Breast epithelium (tissue), 4 donors: ENCODE data around the gene TNS3. TPM values are rescaled to one million over a fixed set of nuclear protein-coding genes. Genes with fewer than 3 reads are reported as not detected.

Experiments used
- DNase-seq, 2 donors: peaks; one replicate each; pipeline ENCODE4 v3.0.0-alpha.2; 2019; ENCODE audit warnings: low spot score in 2 of 2
- H3K27ac ChIP-seq, 2 donors: fragments of 200-600 bp; sonication (generic) in 1 of 2; one replicate each; pipeline ENCODE4 v1.5.1; 2016 to 2019; ENCODE audit warnings: mild to moderate bottlenecking in 1 of 2
- H3K27me3 ChIP-seq, 2 donors: fragments of 200-600 bp; sonication (generic) in 1 of 2; one replicate each; pipeline versions ENCODE4 v1.5.1 to v1.6.0; 2017 to 2019; ENCODE audit warnings: control low read depth in 1 of 2, mild to moderate bottlenecking in 1 of 2
- H3K36me3 ChIP-seq: fragments of 200-600 bp; one replicate; pipeline ENCODE4 v1.5.1; 2019
- H3K4me1 ChIP-seq, 2 donors: fragments of 200-600 bp; sonication (generic); one replicate each; pipeline ENCODE4 v1.5.1; 2016 to 2019; ENCODE audit warnings: control low read depth in 1 of 2
- H3K4me3 ChIP-seq, 3 donors: fragments of 200-600 bp; sonication (generic); 1 replicate in 2 of 3; 2 replicates in 1 of 3; pipeline ENCODE4 v1.5.1; 2016 to 2019; ENCODE audit warnings: mild to moderate bottlenecking in 3 of 3, moderate library complexity in 2 of 3
- H3K9me3 ChIP-seq, 2 donors: fragments of 200-600 bp; sonication (generic) in 1 of 2; one replicate each; pipeline ENCODE4 v1.5.1; 2016 to 2019; ENCODE audit warnings: control low read depth in 1 of 2
- CTCF ChIP-seq, 3 donors: fragments of 450-650 bp; IDR thresholded peaks; one replicate each; pipeline ENCODE4 v1.5.1; 2016 to 2017; ENCODE audit warnings: antibody characterized with exemption in 3 of 3, mild to moderate bottlenecking in 3 of 3, moderate library complexity in 3 of 3
- POLR2A ChIP-seq: fragments of 450-650 bp; IDR thresholded peaks from one replicate; pipeline ENCODE4 v1.6.1; 2016; ENCODE audit warnings: antibody characterized with exemption, mild to moderate bottlenecking, moderate library complexity
- POLR2AphosphoS5 ChIP-seq, 3 donors: sonication (generic); formaldehyde crosslinking; IDR thresholded peaks; one replicate each; pipeline ENCODE4 v1.6.1; 2017; ENCODE audit warnings: antibody characterized with exemption in 3 of 3
- intact Hi-C: fragments of 100-400 bp; cut with DNase I; formaldehyde crosslinking; loops from one replicate; pipeline ENCODE4 v1.15.1; 2023; ENCODE audit warnings: low total_unique reads
- total RNA-seq, 3 donors: library from RNA; depleted of rRNA; stranded (reverse); fragments of >200 nt; gene quantifications; one replicate each; pipeline ENCODE4 v1.1.0, GENCODE V29; 2016

TNS3 gene
- total RNA-seq, 3 donors from 2014 or later, result 41.0 to 78.1 (median 56.2) TPM

GRCh38 chr7:47496056-47496665, 85.8 kb downstream of the TNS3 start:
- H3K4me1 ChIP-seq, result no peaks in the 10 kb centered on the region
- intact Hi-C loops, result no loop called here

GRCh38 chr7:47493976-47494911, 87.7 kb downstream of the TNS3 start:
- DNase-seq, result no peak

More at GRCh38 chr7:47496056-47496665, 85.8 kb downstream of the TNS3 start:
- H3K36me3 ChIP-seq, result no peaks in the 10 kb centered on the region
- DNase-seq, result no peak
- TF ChIP-seq CTCF (IDR thresholded peaks at IDR 0.05) (no peak), POLR2AphosphoS5 (IDR thresholded peaks at IDR 0.05) (no peak), POLR2A (no peak)
- H3K9me3 ChIP-seq, result no peaks in the 10 kb centered on the region
- no peak overlapping the region for H3K27ac ChIP-seq
- no peak overlapping the region for H3K4me3 ChIP-seq
- no peaks in the 10 kb centered on the region for H3K27me3 ChIP-seq

GRCh38 chr7:47492716-47493325, 89.1 kb downstream of the TNS3 start:
- Histone ChIP-seq H3K4me3 (no peak overlapping the region), H3K4me1 (no peaks in the 10 kb centered on the region), H3K27me3 (no peaks in the 10 kb centered on the region), H3K9me3 (no peaks in the 10 kb centered on the region), H3K36me3 (no peaks in the 10 kb centered on the region), H3K27ac (no peak overlapping the region)
- intact Hi-C loops, result no loop called here
- no peak for DNase-seq
- TF ChIP-seq CTCF (IDR thresholded peaks at IDR 0.05) (no peak), POLR2AphosphoS5 (IDR thresholded peaks at IDR 0.05) (no peak), POLR2A (no peak)

More at GRCh38 chr7:47493976-47494911, 87.7 kb downstream of the TNS3 start:
- peak overlapping the region in 1 of 2 donors; percentile 3 for H3K27ac ChIP-seq
- TF ChIP-seq POLR2A (no peak), POLR2AphosphoS5 (IDR thresholded peaks at IDR 0.05) (no peak), CTCF (IDR thresholded peaks at IDR 0.05) (no peak)
- peak overlapping the region in 1 of 3 donors; percentile 26 for H3K4me3 ChIP-seq
- H3K4me1 ChIP-seq, result no peaks in the 10 kb centered on the region
- intact Hi-C loops, result no loop called here
- H3K27me3 ChIP-seq, result no peaks in the 10 kb centered on the region
- H3K9me3 ChIP-seq, result no peaks in the 10 kb centered on the region
- no peaks in the 10 kb centered on the region for H3K36me3 ChIP-seq

- Histone ChIP-seq H3K36me3 (no peaks in the 10 kb centered on the region), H3K9me3 (no peaks in the 10 kb centered on the region), H3K4me3 (no peak overlapping the region), H3K4me1 (no peaks in the 10 kb centered on the region), H3K27ac (no peak overlapping the region), H3K27me3 (no peaks in the 10 kb centered on the region)
- TF ChIP-seq POLR2AphosphoS5 (IDR thresholded peaks at IDR 0.05) (no peak), CTCF (IDR thresholded peaks at IDR 0.05) (no peak), POLR2A (no peak)
- no peak for DNase-seq
- intact Hi-C loops, result no loop called here
Measured at GRCh38 chr7:47490501-47491265, 91.2 kb downstream of the TNS3 start.
